DOHH2 (cell line): ENCODE data around the gene ABI3BP.

ENCODE experiments used
- H3F3A ChIP-seq: fragments of 200-600 bp; sonication (generic), shearing (Covaris generic); 2 replicates; pipeline ENCODE4 v1.6.0; 2016; ENCODE audit warnings: antibody characterized with exemption, mild to moderate bottlenecking; ENCODE audit not compliant: control insufficient read depth, insufficient read depth
- H3K27ac ChIP-seq: fragments of 200-600 bp; sonication (generic); 2 replicates; pipeline ENCODE4 v1.5.1; 2014; ENCODE audit warnings: low read depth, mild to moderate bottlenecking, low read length, moderate library complexity
- H3K27me3 ChIP-seq: fragments of 200-600 bp; sonication (generic); 2 replicates; pipeline ENCODE4 v1.6.1; 2014; ENCODE audit warnings: mild to moderate bottlenecking, low read length, mixed read lengths; ENCODE audit not compliant: control insufficient read depth
- H3K36me3 ChIP-seq: fragments of 200-600 bp; sonication (generic); 2 replicates; pipeline ENCODE4 v1.6.1; 2014; ENCODE audit warnings: mild to moderate bottlenecking, low read length, moderate library complexity, mixed read lengths; ENCODE audit not compliant: control insufficient read depth
- H3K4me1 ChIP-seq: fragments of 200-600 bp; sonication (generic); 2 replicates; pipeline ENCODE4 v1.6.1; 2014; ENCODE audit warnings: mild to moderate bottlenecking, low read length, mixed read lengths; ENCODE audit not compliant: control insufficient read depth
- H3K4me2 ChIP-seq: fragments of 200-600 bp; sonication (generic); 2 replicates; pipeline ENCODE4 v1.6.0; 2014; ENCODE audit warnings: mild to moderate bottlenecking, low read length, moderate library complexity
- H3K4me3 ChIP-seq: fragments of 200-600 bp; sonication (generic); 2 replicates; pipeline ENCODE4 v1.5.1; 2014; ENCODE audit warnings: mild to moderate bottlenecking, low read length, mixed read lengths
- H3K79me2 ChIP-seq: fragments of 200-600 bp; sonication (generic); 2 replicates; pipeline ENCODE4 v1.6.1; 2014; ENCODE audit warnings: mild to moderate bottlenecking, low read length, mixed read lengths; ENCODE audit not compliant: control insufficient read depth
- H3K9me2 ChIP-seq: fragments of 200-600 bp; sonication (generic); replicated peaks from 2 replicates; pipeline ENCODE4 v1.6.1; 2014; ENCODE audit warnings: mild to moderate bottlenecking, low read length, mixed read lengths; ENCODE audit not compliant: control insufficient read depth
- H3K9me3 ChIP-seq: fragments of 200-600 bp; sonication (generic); 2 replicates; pipeline ENCODE4 v1.6.1; 2014; ENCODE audit warnings: antibody characterized with exemption, low read length, mixed read lengths; ENCODE audit not compliant: control insufficient read depth, insufficient read depth
- H4K20me1 ChIP-seq: fragments of 200-600 bp; sonication (generic); 2 replicates; pipeline ENCODE4 v1.6.0; 2014; ENCODE audit warnings: low read depth, mild to moderate bottlenecking, antibody characterized with exemption, low read length, moderate library complexity; ENCODE audit not compliant: control insufficient read depth, insufficient read depth
- CTCF ChIP-seq: fragments of 200-600 bp; sonication (generic); IDR thresholded peaks from one replicate; pipeline ENCODE4 v1.5.1; 2014; ENCODE audit warnings: antibody characterized with exemption, mild to moderate bottlenecking, low read depth, low read length; ENCODE audit not compliant: poor library complexity, severe bottlenecking
- EZH2phosphoT487 ChIP-seq: fragments of 200-600 bp; sonication (generic); IDR thresholded peaks from 2 replicates; pipeline ENCODE4 v1.6.1; 2017; ENCODE audit warnings: borderline replicate concordance, mild to moderate bottlenecking, antibody characterized with exemption, low read length, moderate library complexity, mixed read lengths

Gene ABI3BP

GRCh38 chr3:100830931-100831330 lies 162.3 kb downstream of the ABI3BP start:
- H3K79me2 ChIP-seq, result no peaks in the 10 kb centered on the region
- H3K36me3 ChIP-seq, result no peaks in the 10 kb centered on the region
- H3K27ac ChIP-seq, result no peak overlapping the region
- no peaks in the 10 kb centered on the region for H3K9me2 ChIP-seq
- no peaks in the 10 kb centered on the region; the same call in 1 of the 2 replicates for H3K27me3 ChIP-seq
- H3F3A ChIP-seq, result no peaks in the 10 kb centered on the region
- no peaks in the 10 kb centered on the region for H4K20me1 ChIP-seq
- TF ChIP-seq EZH2phosphoT487 (no peak), CTCF (no peak)
- H3K4me1 ChIP-seq, result no peaks in the 10 kb centered on the region
- H3K4me2 ChIP-seq, result no peak overlapping the region
- H3K4me3 ChIP-seq, result no peak overlapping the region
- H3K9me3 ChIP-seq, result no peaks in the 10 kb centered on the region

- H3K4me1 ChIP-seq, result no peaks in the 10 kb centered on the region
- no peaks in the 10 kb centered on the region for H3K36me3 ChIP-seq
- H3K79me2 ChIP-seq, result no peaks in the 10 kb centered on the region
- H3F3A ChIP-seq, result no peaks in the 10 kb centered on the region
- no peaks in the 10 kb centered on the region for H4K20me1 ChIP-seq
- no peak for TF ChIP-seq EZH2phosphoT487
- no peak for TF ChIP-seq CTCF
- H3K27ac ChIP-seq, result no peak overlapping the region
- H3K9me3 ChIP-seq, result no peaks in the 10 kb centered on the region
- no peak overlapping the region for H3K4me2 ChIP-seq
- H3K9me2 ChIP-seq, result no peaks in the 10 kb centered on the region
- H3K4me3 ChIP-seq, result no peak overlapping the region
- no peaks in the 10 kb centered on the region; the same call in none of the 2 replicates for H3K27me3 ChIP-seq
Observed at GRCh38 chr3:100825574-100825973, 167.6 kb downstream of the ABI3BP start.

- H3K36me3 ChIP-seq, result no peaks in the 10 kb centered on the region
- H3K9me2 ChIP-seq, result no peaks in the 10 kb centered on the region
- peaks cover 3% of the 10 kb centered on the region; the same call in 1 of the 2 replicates for H3K27me3 ChIP-seq
- no peaks in the 10 kb centered on the region for H3K4me1 ChIP-seq
- no peak overlapping the region for H3K4me3 ChIP-seq
- no peak overlapping the region for H3K27ac ChIP-seq
- H3K79me2 ChIP-seq, result no peaks in the 10 kb centered on the region
- H3K9me3 ChIP-seq, result no peaks in the 10 kb centered on the region
- H3F3A ChIP-seq, result no peaks in the 10 kb centered on the region
- H3K4me2 ChIP-seq, result no peak overlapping the region
- TF ChIP-seq EZH2phosphoT487 (no peak), CTCF (no peak)
- no peaks in the 10 kb centered on the region for H4K20me1 ChIP-seq
Observed at GRCh38 chr3:100815583-100815982, 177.6 kb downstream of the ABI3BP start.

DNA sequence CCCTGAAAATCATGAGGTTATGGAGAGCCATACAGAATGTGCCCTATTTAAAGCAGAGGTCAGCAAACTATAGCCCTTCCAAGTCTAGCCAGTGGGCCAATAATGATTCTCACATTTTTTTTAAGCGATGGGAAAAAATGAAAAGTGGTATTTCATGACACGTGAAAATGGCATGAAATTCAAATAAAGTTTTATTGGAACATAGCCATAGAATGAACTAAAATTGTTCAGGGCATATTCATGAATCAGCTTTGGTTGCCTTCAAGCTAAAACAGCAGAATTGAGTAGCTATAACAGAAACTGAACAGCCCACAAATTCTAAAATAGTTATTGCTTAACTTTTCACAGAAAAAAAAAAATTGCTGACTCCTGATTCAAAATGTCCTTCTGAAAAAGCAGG lies 179.4 kb downstream of the ABI3BP start:
- H3K4me2 ChIP-seq, result no peak overlapping the region
- H3F3A ChIP-seq, result no peaks in the 10 kb centered on the region
- no peak overlapping the region for H3K4me3 ChIP-seq
- no peaks in the 10 kb centered on the region for H3K4me1 ChIP-seq
- TF ChIP-seq CTCF (no peak), EZH2phosphoT487 (no peak)
- no peaks in the 10 kb centered on the region for H3K9me3 ChIP-seq
- H3K9me2 ChIP-seq, result no peaks in the 10 kb centered on the region
- H4K20me1 ChIP-seq, result no peaks in the 10 kb centered on the region
- no peaks in the 10 kb centered on the region for H3K79me2 ChIP-seq
- peaks cover 3% of the 10 kb centered on the region; the same call in 1 of the 2 replicates for H3K27me3 ChIP-seq
- no peak overlapping the region for H3K27ac ChIP-seq
- H3K36me3 ChIP-seq, result no peaks in the 10 kb centered on the region
